Gastrocnemius medialis (tissue), 4 donors: Measurements from ENCODE around the gene FOXL1. TPM values are rescaled to one million over a fixed set of nuclear protein-coding genes. Genes with fewer than 3 reads are reported as not detected.
A peak's percentile ranks its signal among the peaks of the same experiment; 100 is the strongest.

Experiments
- ATAC-seq, 2 donors: fragments of 150-250 bp; one replicate each; pipeline ENCODE4 v1.9.1; 2016
- DNase-seq, 2 donors: peaks; one replicate each; pipeline ENCODE4 v3.0.0-alpha.2; 2019
- H3K27ac ChIP-seq, 4 donors: fragments of 200-600 bp; sonication (generic); 1 replicate in 1 of 4; 2 replicates in 3 of 4; pipeline ENCODE4 v1.5.1; 2016 to 2018; ENCODE audit warnings: mild to moderate bottlenecking in 2 of 4, moderate library complexity in 1 of 4
- H3K27me3 ChIP-seq, 3 donors: fragments of 200-600 bp; sonication (generic) in 2 of 3; 1 replicate in 1 of 3; 2 replicates in 2 of 3; pipeline versions ENCODE4 v1.5.1 to v1.6.0; 2016 to 2019; ENCODE audit warnings: mild to moderate bottlenecking in 1 of 3, moderate library complexity in 1 of 3
- H3K36me3 ChIP-seq, 2 donors: fragments of 200-600 bp; sonication (generic) in 1 of 2; one replicate each; pipeline ENCODE4 v1.5.1; 2017 to 2018
- H3K4me1 ChIP-seq, 2 donors: fragments of 200-600 bp; sonication (generic) in 1 of 2; one replicate each; pipeline ENCODE4 v1.5.1; 2016 to 2017; ENCODE audit warnings: mild to moderate bottlenecking in 2 of 2
- H3K4me3 ChIP-seq, 4 donors: fragments of 200-600 bp; sonication (generic) in 3 of 4; 1 replicate in 1 of 4; 2 replicates in 3 of 4; pipeline ENCODE4 v1.5.1; 2016 to 2019; ENCODE audit warnings: mild to moderate bottlenecking in 2 of 4
- H3K9me3 ChIP-seq, 3 donors: fragments of 200-600 bp; sonication (generic) in 2 of 3; 1 replicate in 1 of 3; 2 replicates in 2 of 3; pipeline ENCODE4 v1.5.1; 2016 to 2019
- POLR2A ChIP-seq, 2 donors: fragments of 450-650 bp; IDR thresholded peaks; one replicate each; pipeline ENCODE4 v1.6.1; 2017; ENCODE audit warnings: antibody characterized with exemption in 2 of 2, mild to moderate bottlenecking in 2 of 2, moderate library complexity in 2 of 2
- in situ Hi-C, 4 donors: fragments of 200-750 bp; cut with MboI; loops; one replicate each; pipeline versions ENCODE4 v1.15.0 to v1.8.0; 2017; ENCODE audit warnings: low sequenced_read_pairs in 4 of 4
- intact Hi-C: fragments of 100-400 bp; cut with DNase I; formaldehyde crosslinking; loops from one replicate; pipeline ENCODE4 v1.15.1; 2023; ENCODE audit warnings: low total_unique reads
- total RNA-seq, 4 donors: library from RNA; depleted of rRNA; stranded (reverse); fragments of >200 nt; gene quantifications; one replicate each; pipeline versions ENCODE4 v1.1.0 to v1.2.3, GENCODE V29; 2016
- TF ChIP-seq, protein P1 (sequence below), 5 experiments: fragments of 450-650 bp in 3 of 5; fragments of 200-600 bp in 2 of 5; sonication (generic) in 2 of 5; IDR thresholded peaks in 4 of 5; conservative IDR thresholded peaks in 1 of 5; 1 replicate in 4 of 5; 2 replicates in 1 of 5; pipeline ENCODE4 v1.5.1; 2016 to 2019; ENCODE audit warnings: antibody characterized with exemption in 5 of 5, mild to moderate bottlenecking in 3 of 5, moderate library complexity in 3 of 5

FOXL1 gene
- total RNA-seq, 4 donors from 2014 or later = 2.0 to 5.9 (median 3.3) TPM

DNA sequence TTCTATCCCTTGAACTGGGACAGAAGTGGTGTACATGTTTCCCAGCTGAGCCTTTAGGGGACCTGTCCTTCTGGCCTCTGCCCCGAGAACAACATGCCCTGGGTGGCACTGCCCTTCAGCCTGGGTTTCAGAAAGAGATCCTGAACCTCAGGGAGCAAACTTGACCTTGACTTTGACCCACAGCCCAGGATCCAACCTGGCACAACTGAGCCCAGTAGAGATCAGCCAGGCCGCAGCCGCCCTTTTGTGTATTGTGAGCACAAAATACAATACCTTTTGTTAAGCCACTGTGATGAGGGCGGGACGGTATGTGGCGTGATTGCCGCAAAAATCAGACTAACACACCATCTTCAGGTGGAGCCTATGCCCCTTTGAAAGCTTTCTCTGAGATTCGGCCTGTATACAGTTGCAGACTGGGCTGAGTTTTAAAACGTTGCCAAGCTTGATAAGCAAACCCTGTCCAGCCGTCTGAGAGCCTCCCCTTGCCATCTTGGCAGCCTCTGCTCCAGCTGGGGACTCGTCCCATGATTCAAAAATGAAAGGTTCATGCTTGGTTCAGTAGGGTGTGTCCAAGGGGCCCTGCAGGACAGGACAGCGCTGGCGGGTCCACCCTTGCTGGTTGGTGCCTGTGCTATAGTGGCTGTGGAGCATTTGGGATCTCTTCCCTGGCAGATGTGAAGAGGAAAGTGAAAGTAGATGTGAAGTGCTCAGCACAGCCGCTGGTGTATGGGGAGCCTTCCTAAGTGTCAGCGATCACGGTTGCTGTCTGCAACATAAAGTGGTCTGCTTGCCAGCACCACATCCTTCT lies 40.3 kb downstream of the FOXL1 start:
- in situ Hi-C loops (no loop called here), intact Hi-C loops (no loop called here)
- DNase-seq (no peak), ATAC-seq (peak in 1 of 2 donors; percentile 9)
- H3K27ac ChIP-seq = no peak overlapping the region
- no peak for TF ChIP-seq POLR2A (IDR thresholded peaks at IDR 0.05)
- TF ChIP-seq, protein P1, sequence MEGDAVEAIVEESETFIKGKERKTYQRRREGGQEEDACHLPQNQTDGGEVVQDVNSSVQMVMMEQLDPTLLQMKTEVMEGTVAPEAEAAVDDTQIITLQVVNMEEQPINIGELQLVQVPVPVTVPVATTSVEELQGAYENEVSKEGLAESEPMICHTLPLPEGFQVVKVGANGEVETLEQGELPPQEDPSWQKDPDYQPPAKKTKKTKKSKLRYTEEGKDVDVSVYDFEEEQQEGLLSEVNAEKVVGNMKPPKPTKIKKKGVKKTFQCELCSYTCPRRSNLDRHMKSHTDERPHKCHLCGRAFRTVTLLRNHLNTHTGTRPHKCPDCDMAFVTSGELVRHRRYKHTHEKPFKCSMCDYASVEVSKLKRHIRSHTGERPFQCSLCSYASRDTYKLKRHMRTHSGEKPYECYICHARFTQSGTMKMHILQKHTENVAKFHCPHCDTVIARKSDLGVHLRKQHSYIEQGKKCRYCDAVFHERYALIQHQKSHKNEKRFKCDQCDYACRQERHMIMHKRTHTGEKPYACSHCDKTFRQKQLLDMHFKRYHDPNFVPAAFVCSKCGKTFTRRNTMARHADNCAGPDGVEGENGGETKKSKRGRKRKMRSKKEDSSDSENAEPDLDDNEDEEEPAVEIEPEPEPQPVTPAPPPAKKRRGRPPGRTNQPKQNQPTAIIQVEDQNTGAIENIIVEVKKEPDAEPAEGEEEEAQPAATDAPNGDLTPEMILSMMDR (IDR thresholded peaks at IDR 0.05 in 4 of 5, conservative IDR thresholded peaks at IDR 0.05 in 1 of 5) = no peak
- no peaks in the 10 kb centered on the region for H3K27me3 ChIP-seq
- H3K4me3 ChIP-seq = peak overlapping the region in 3 of 4 donors; percentile 14 to 22 (median 20)
- H3K4me1 ChIP-seq = peaks cover 16 to 20% of the 10 kb centered on the region in 2 donors
- H3K9me3 ChIP-seq = no peaks in the 10 kb centered on the region
- H3K36me3 ChIP-seq = no peaks in the 10 kb centered on the region

DNA sequence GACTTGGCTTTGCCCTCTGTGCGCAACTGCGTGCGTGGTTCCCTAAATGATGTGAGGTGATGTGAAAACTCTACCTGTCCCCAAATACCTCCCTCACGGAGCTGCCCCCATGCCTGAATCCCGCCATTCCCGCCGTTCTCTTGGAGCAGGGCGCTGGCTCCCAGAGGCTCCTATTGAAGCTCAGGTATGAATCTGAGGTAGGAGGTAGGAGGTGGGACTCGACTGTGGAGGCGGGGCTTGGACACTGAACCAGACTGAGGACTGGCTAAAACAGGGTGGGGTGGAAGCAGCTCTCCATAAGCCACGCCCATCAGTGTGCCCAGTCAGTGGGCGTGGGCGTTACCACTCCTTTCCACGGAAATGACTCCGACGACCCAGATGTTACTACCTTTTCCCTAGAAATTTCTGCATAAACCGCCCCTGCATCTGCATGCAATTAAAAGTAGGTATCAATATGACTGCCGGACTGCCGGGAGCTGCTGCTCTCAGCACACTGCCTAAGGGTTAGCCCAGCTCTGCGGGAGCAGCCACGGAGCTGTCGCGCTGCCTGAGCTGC lies 41.0 kb downstream of the FOXL1 start:
- intact Hi-C loops = no loop called here
- no peak overlapping the region for H3K27ac ChIP-seq
- DNase-seq (no peak), ATAC-seq (no peak)
- in situ Hi-C loops = no loop called here
- no peaks in the 10 kb centered on the region for H3K9me3 ChIP-seq
- H3K36me3 ChIP-seq = no peaks in the 10 kb centered on the region
- TF ChIP-seq, protein P1 (IDR thresholded peaks at IDR 0.05 in 4 of 5, conservative IDR thresholded peaks at IDR 0.05 in 1 of 5) = no peak
- no peak for TF ChIP-seq POLR2A (IDR thresholded peaks at IDR 0.05)
- peak overlapping the region in 3 of 4 donors; percentile 14 to 22 (median 20) for H3K4me3 ChIP-seq
- H3K27me3 ChIP-seq = no peaks in the 10 kb centered on the region
- H3K4me1 ChIP-seq = peaks cover 9 to 13% of the 10 kb centered on the region in 2 donors

DNA sequence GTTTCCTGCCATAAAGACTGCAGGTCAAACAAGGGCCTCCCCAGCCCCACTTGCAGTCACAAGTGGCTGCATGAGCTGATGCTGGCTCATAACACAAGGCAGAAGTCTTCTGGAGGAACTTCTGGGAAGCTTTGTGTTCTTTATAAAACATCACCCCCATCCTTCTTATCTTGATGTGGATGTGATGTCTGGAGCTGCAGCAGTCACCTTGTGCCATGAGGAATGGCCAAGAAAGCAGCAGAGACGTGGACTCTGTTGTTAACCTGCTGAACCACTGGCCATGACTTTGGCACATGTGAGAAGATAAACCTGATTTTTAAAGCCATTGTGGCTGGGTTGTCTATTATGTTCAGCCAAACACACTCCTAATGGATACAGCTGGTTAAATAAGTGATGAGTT lies 41.8 kb downstream of the FOXL1 start:
- in situ Hi-C loops = no loop called here
- Histone ChIP-seq H3K4me1 (peaks cover 3 to 6% of the 10 kb centered on the region in 2 donors), H3K27ac (no peak overlapping the region), H3K36me3 (no peaks in the 10 kb centered on the region), H3K9me3 (no peaks in the 10 kb centered on the region), H3K27me3 (no peaks in the 10 kb centered on the region), H3K4me3 (no peak overlapping the region)
- DNase-seq = no peak
- intact Hi-C loops = no loop called here
- TF ChIP-seq POLR2A (IDR thresholded peaks at IDR 0.05) = no peak
- TF ChIP-seq, protein P1 (IDR thresholded peaks at IDR 0.05 in 4 of 5, conservative IDR thresholded peaks at IDR 0.05 in 1 of 5) = no peak
- no peak for ATAC-seq

DNA sequence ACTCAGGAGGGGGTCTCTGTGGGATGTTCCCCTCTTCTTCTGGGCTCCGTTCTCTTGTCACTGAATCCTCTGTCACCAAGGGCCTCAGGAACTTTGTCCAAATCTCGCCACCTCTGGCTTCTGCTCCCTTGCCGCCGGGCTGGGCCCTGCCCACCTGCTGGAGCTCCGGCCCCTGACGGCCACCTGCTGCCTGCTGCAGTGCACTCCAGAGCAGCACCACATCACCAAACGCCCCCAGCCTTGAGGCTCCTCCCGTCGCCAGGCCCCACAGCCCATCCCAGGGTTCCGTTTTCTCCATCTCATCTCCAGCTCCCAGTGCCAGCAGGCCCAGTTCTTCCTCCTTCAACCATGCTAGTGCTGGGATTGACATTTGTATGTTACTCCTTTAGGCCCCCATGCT lies 43.6 kb downstream of the FOXL1 start:
- TF ChIP-seq, protein P1 (IDR thresholded peaks at IDR 0.05 in 4 of 5, conservative IDR thresholded peaks at IDR 0.05 in 1 of 5) = no peak
- TF ChIP-seq POLR2A (IDR thresholded peaks at IDR 0.05) = no peak

More for the DNA sequence above, 43.6 kb downstream of the FOXL1 start:
- no peak overlapping the region for H3K4me3 ChIP-seq
- intact Hi-C loops (no loop called here), in situ Hi-C loops (no loop called here)
- H3K27ac ChIP-seq = no peak overlapping the region
- no peak for ATAC-seq
- H3K4me1 ChIP-seq = no peaks in the 10 kb centered on the region
- no peak for DNase-seq
- H3K27me3 ChIP-seq = no peaks in the 10 kb centered on the region
- H3K36me3 ChIP-seq = no peaks in the 10 kb centered on the region
- H3K9me3 ChIP-seq = no peaks in the 10 kb centered on the region
